Measurements from ENCODE around the gene CHGA.

The CHGA gene

GRCh38 chr14:92922883-92923743 lies at the start of gene CHGA:
Gene CHGA (plus strand): TSS chr14:92923150. CDS start chr14:92923360, 210 bp downstream.
- Histone ChIP-seq H3K9me3 (ENCODE audit: control insufficient read depth, insufficient read depth, low read length) (no peaks in the 10 kb centered on the region), H3K4me3 (ENCODE audit: low read depth, low read length) (peak within 1 kb of the TSS; percentile 64), H3K36me3 (ENCODE audit: control insufficient read depth, insufficient read depth, low read length) (no peaks in the 10 kb centered on the region), H3K9ac (ENCODE audit: low read depth, low read length) (no peak within 1 kb of the TSS), H3K4me1 (ENCODE audit: control insufficient read depth, insufficient read depth, low read length) (peaks cover 4% of the 10 kb centered on the region), H3K27me3 (ENCODE audit: control insufficient read depth, insufficient read depth, low read length) (peaks cover 38% of the 10 kb centered on the region)

GRCh38 chr14:92874962-92875661 lies 47.8 kb upstream of the CHGA start:
- no peak overlapping the region for H3K9ac ChIP-seq (ENCODE audit: low read depth, low read length)
- H3K36me3 ChIP-seq (ENCODE audit: control insufficient read depth, insufficient read depth, low read length): no peaks in the 10 kb centered on the region
- H3K9me3 ChIP-seq (ENCODE audit: control insufficient read depth, insufficient read depth, low read length): no peaks in the 10 kb centered on the region
- H3K27me3 ChIP-seq (ENCODE audit: control insufficient read depth, insufficient read depth, low read length): no peaks in the 10 kb centered on the region
- no peak overlapping the region for H3K4me3 ChIP-seq (ENCODE audit: low read depth, low read length)
- H3K4me1 ChIP-seq (ENCODE audit: control insufficient read depth, insufficient read depth, low read length): peaks cover 2% of the 10 kb centered on the region

GRCh38 chr14:92877757-92878431 lies 45.1 kb upstream of the CHGA start:
- H3K9ac ChIP-seq (ENCODE audit: low read depth, low read length): no peak overlapping the region
- no peak overlapping the region for H3K4me3 ChIP-seq (ENCODE audit: low read depth, low read length)
- peaks cover 5% of the 10 kb centered on the region for H3K4me1 ChIP-seq (ENCODE audit: control insufficient read depth, insufficient read depth, low read length)
- H3K9me3 ChIP-seq (ENCODE audit: control insufficient read depth, insufficient read depth, low read length): no peaks in the 10 kb centered on the region
- H3K27me3 ChIP-seq (ENCODE audit: control insufficient read depth, insufficient read depth, low read length): peaks cover 2% of the 10 kb centered on the region
- H3K36me3 ChIP-seq (ENCODE audit: control insufficient read depth, insufficient read depth, low read length): no peaks in the 10 kb centered on the region

- Histone ChIP-seq H3K36me3 (ENCODE audit: control insufficient read depth, insufficient read depth, low read length) (no peaks in the 10 kb centered on the region), H3K9me3 (ENCODE audit: control insufficient read depth, insufficient read depth, low read length) (no peaks in the 10 kb centered on the region), H3K9ac (ENCODE audit: low read depth, low read length) (no peak overlapping the region), H3K4me3 (ENCODE audit: low read depth, low read length) (no peak overlapping the region), H3K4me1 (ENCODE audit: control insufficient read depth, insufficient read depth, low read length) (peaks cover 5% of the 10 kb centered on the region), H3K27me3 (ENCODE audit: control insufficient read depth, insufficient read depth, low read length) (peaks cover 2% of the 10 kb centered on the region)
Observed at GRCh38 chr14:92880351-92880750, 42.6 kb upstream of the CHGA start.

- no peak overlapping the region for H3K9ac ChIP-seq (ENCODE audit: low read depth, low read length)
Observed at GRCh38 chr14:92880851-92881250, 42.1 kb upstream of the CHGA start.

GRCh38 chr14:92883066-92883465 lies 39.9 kb upstream of the CHGA start:
- no peaks in the 10 kb centered on the region for H3K36me3 ChIP-seq (ENCODE audit: control insufficient read depth, insufficient read depth, low read length)
- H3K9me3 ChIP-seq (ENCODE audit: control insufficient read depth, insufficient read depth, low read length): no peaks in the 10 kb centered on the region
- H3K4me1 ChIP-seq (ENCODE audit: control insufficient read depth, insufficient read depth, low read length): peaks cover 3% of the 10 kb centered on the region
- no peak overlapping the region for H3K9ac ChIP-seq (ENCODE audit: low read depth, low read length)
- H3K4me3 ChIP-seq (ENCODE audit: low read depth, low read length): no peak overlapping the region
- peaks cover 2% of the 10 kb centered on the region for H3K27me3 ChIP-seq (ENCODE audit: control insufficient read depth, insufficient read depth, low read length)

More at GRCh38 chr14:92880851-92881250, 42.1 kb upstream of the CHGA start:
- Histone ChIP-seq H3K27me3 (ENCODE audit: control insufficient read depth, insufficient read depth, low read length) (peaks cover 2% of the 10 kb centered on the region), H3K9me3 (ENCODE audit: control insufficient read depth, insufficient read depth, low read length) (no peaks in the 10 kb centered on the region), H3K4me1 (ENCODE audit: control insufficient read depth, insufficient read depth, low read length) (peaks cover 5% of the 10 kb centered on the region), H3K4me3 (ENCODE audit: low read depth, low read length) (no peak overlapping the region), H3K36me3 (ENCODE audit: control insufficient read depth, insufficient read depth, low read length) (no peaks in the 10 kb centered on the region)

- Histone ChIP-seq H3K4me3 (ENCODE audit: low read depth, low read length) (no peak overlapping the region), H3K36me3 (ENCODE audit: control insufficient read depth, insufficient read depth, low read length) (no peaks in the 10 kb centered on the region), H3K9ac (ENCODE audit: low read depth, low read length) (no peak overlapping the region), H3K4me1 (ENCODE audit: control insufficient read depth, insufficient read depth, low read length) (peaks cover 3% of the 10 kb centered on the region), H3K9me3 (ENCODE audit: control insufficient read depth, insufficient read depth, low read length) (no peaks in the 10 kb centered on the region), H3K27me3 (ENCODE audit: control insufficient read depth, insufficient read depth, low read length) (peaks cover 2% of the 10 kb centered on the region)
Observed at GRCh38 chr14:92884410-92884809, 38.5 kb upstream of the CHGA start.

- Histone ChIP-seq H3K36me3 (ENCODE audit: control insufficient read depth, insufficient read depth, low read length) (no peaks in the 10 kb centered on the region), H3K4me3 (ENCODE audit: low read depth, low read length) (no peak overlapping the region), H3K9ac (ENCODE audit: low read depth, low read length) (no peak overlapping the region), H3K4me1 (ENCODE audit: control insufficient read depth, insufficient read depth, low read length) (peaks cover 3% of the 10 kb centered on the region), H3K9me3 (ENCODE audit: control insufficient read depth, insufficient read depth, low read length) (no peaks in the 10 kb centered on the region), H3K27me3 (ENCODE audit: control insufficient read depth, insufficient read depth, low read length) (peaks cover 2% of the 10 kb centered on the region)
Observed at GRCh38 chr14:92885279-92886061, 37.5 kb upstream of the CHGA start.

- Histone ChIP-seq H3K9ac (ENCODE audit: low read depth, low read length) (no peak overlapping the region), H3K9me3 (ENCODE audit: control insufficient read depth, insufficient read depth, low read length) (no peaks in the 10 kb centered on the region), H3K4me1 (ENCODE audit: control insufficient read depth, insufficient read depth, low read length) (no peaks in the 10 kb centered on the region), H3K36me3 (ENCODE audit: control insufficient read depth, insufficient read depth, low read length) (no peaks in the 10 kb centered on the region), H3K27me3 (ENCODE audit: control insufficient read depth, insufficient read depth, low read length) (peaks cover 2% of the 10 kb centered on the region), H3K4me3 (ENCODE audit: low read depth, low read length) (no peak overlapping the region)
Observed at GRCh38 chr14:92886337-92886736, 36.6 kb upstream of the CHGA start.

GRCh38 chr14:92887157-92887556 lies 35.8 kb upstream of the CHGA start:
- H3K36me3 ChIP-seq (ENCODE audit: control insufficient read depth, insufficient read depth, low read length): no peaks in the 10 kb centered on the region
- H3K4me1 ChIP-seq (ENCODE audit: control insufficient read depth, insufficient read depth, low read length): no peaks in the 10 kb centered on the region
- H3K9me3 ChIP-seq (ENCODE audit: control insufficient read depth, insufficient read depth, low read length): no peaks in the 10 kb centered on the region
- no peaks in the 10 kb centered on the region for H3K27me3 ChIP-seq (ENCODE audit: control insufficient read depth, insufficient read depth, low read length)
- no peak overlapping the region for H3K4me3 ChIP-seq (ENCODE audit: low read depth, low read length)
- no peak overlapping the region for H3K9ac ChIP-seq (ENCODE audit: low read depth, low read length)

- no peak overlapping the region for H3K9ac ChIP-seq (ENCODE audit: low read depth, low read length)
- H3K27me3 ChIP-seq (ENCODE audit: control insufficient read depth, insufficient read depth, low read length): no peaks in the 10 kb centered on the region
- no peaks in the 10 kb centered on the region for H3K36me3 ChIP-seq (ENCODE audit: control insufficient read depth, insufficient read depth, low read length)
- H3K4me1 ChIP-seq (ENCODE audit: control insufficient read depth, insufficient read depth, low read length): no peaks in the 10 kb centered on the region
- no peak overlapping the region for H3K4me3 ChIP-seq (ENCODE audit: low read depth, low read length)
- H3K9me3 ChIP-seq (ENCODE audit: control insufficient read depth, insufficient read depth, low read length): no peaks in the 10 kb centered on the region
Observed at GRCh38 chr14:92888896-92889295, 34.1 kb upstream of the CHGA start.

Measured in iPS-15b (cell line).